Smooth muscle cell (in vitro differentiated cells): Measurements from ENCODE around the gene TSPAN32. TPM values are rescaled to one million over a fixed set of nuclear protein-coding genes. Genes with fewer than 3 reads are reported as not detected.

Experiments
- DNase-seq: peaks from one replicate; lab custom pipeline; 2025; ENCODE audit not compliant: unreplicated experiment; lab: John Stamatoyannopoulos, UW
- H2AFZ ChIP-seq: fragments of 200-600 bp; sonication (generic); 2 replicates; pipeline ENCODE4 v1.6.0; 2016; ENCODE audit warnings: antibody characterized with exemption, low read depth, mild to moderate bottlenecking
- H3F3A ChIP-seq: fragments of 200-600 bp; sonication (generic); 2 replicates; pipeline ENCODE4 v1.6.0; 2017; ENCODE audit warnings: antibody characterized with exemption, low read depth
- H3K27ac ChIP-seq: fragments of 200-600 bp; sonication (generic); 2 replicates; pipeline ENCODE4 v1.5.1; 2016; ENCODE audit warnings: low read depth, mild to moderate bottlenecking
- H3K27me3 ChIP-seq: fragments of 200-600 bp; sonication (generic); 2 replicates; pipeline ENCODE4 v1.6.1; 2016; ENCODE audit warnings: low read depth, mild to moderate bottlenecking
- H3K36me3 ChIP-seq: fragments of 200-600 bp; sonication (generic); 2 replicates; pipeline ENCODE4 v1.5.1; 2016; ENCODE audit warnings: low read depth
- H3K4me1 ChIP-seq: fragments of 200-600 bp; sonication (generic); 2 replicates; pipeline ENCODE4 v1.5.1; 2016; ENCODE audit warnings: low read depth
- H3K4me2 ChIP-seq: fragments of 200-600 bp; sonication (generic); 2 replicates; pipeline ENCODE4 v1.6.0; 2016; ENCODE audit warnings: mild to moderate bottlenecking
- H3K4me3 ChIP-seq: fragments of 200-600 bp; sonication (generic); 2 replicates; pipeline ENCODE4 v1.5.1; 2016; ENCODE audit warnings: mild to moderate bottlenecking
- H3K79me2 ChIP-seq: fragments of 200-600 bp; sonication (generic); 2 replicates; pipeline ENCODE4 v1.6.0; 2016; ENCODE audit warnings: low read depth, mild to moderate bottlenecking
- H3K9ac ChIP-seq: fragments of 200-600 bp; sonication (generic); 2 replicates; pipeline ENCODE4 v1.6.0; 2016; ENCODE audit warnings: low read depth
- H3K9me3 ChIP-seq: fragments of 200-600 bp; sonication (generic); replicated peaks from 2 replicates; pipeline ENCODE4 v1.5.1; 2016; ENCODE audit warnings: low read depth
- H4K20me1 ChIP-seq: fragments of 200-600 bp; sonication (generic); 2 replicates; pipeline ENCODE4 v1.6.0; 2016; ENCODE audit warnings: low read depth
- CTCF ChIP-seq: fragments of 200-600 bp; sonication (generic); IDR thresholded peaks from 2 replicates; pipeline ENCODE4 v1.5.1; 2017; ENCODE audit warnings: borderline replicate concordance, mild to moderate bottlenecking, antibody characterized with exemption; ENCODE audit not compliant: insufficient read depth, poor library complexity, severe bottlenecking
- WGBS: methylation state at CpG from one replicate; pipeline ENCODE4 v1.1.7; 2016; ENCODE audit warnings: low lambda C conversion rate; 5-methylcytosine and 5-hydroxymethylcytosine counted together
- polyA plus RNA-seq: library from polyadenylated mRNA; unstranded; fragments of >200 nt; fragmentation: Nextera tagmentation; extraction: Ambion mirVana; gene quantifications from 2 replicates; pipeline ENCODE4 v1.2.1, GENCODE V29; 2016
- total RNA-seq: library from RNA; depleted of rRNA; stranded (reverse); fragments of >200 nt; gene quantifications from 2 replicates; pipeline ENCODE4 v1.2.3, GENCODE V29; 2014

The TSPAN32 gene
- total and polyA plus RNA-seq, 2 experiments from 2014 or later, result not detected

GRCh38 chr11:2264366-2265053 lies 37.3 kb upstream of the TSPAN32 start:
- 91% methylated on average over 22 of the region's 22 CpGs for WGBS

GRCh38 chr11:2265396-2265795 lies 36.4 kb upstream of the TSPAN32 start:
- H3K9me3 ChIP-seq, result no peaks in the 10 kb centered on the region
- TF ChIP-seq CTCF, result no peak
- peaks cover 42% of the 10 kb centered on the region for H3K27me3 ChIP-seq
- no peaks in the 10 kb centered on the region for H3K36me3 ChIP-seq
- H3K4me2 ChIP-seq, result no peak overlapping the region
- H3K4me1 ChIP-seq, result peaks cover 4% of the 10 kb centered on the region
- no peak overlapping the region for H3K9ac ChIP-seq
- H2AFZ ChIP-seq, result no peak overlapping the region
- no peaks in the 10 kb centered on the region for H3F3A ChIP-seq
- H3K4me3 ChIP-seq, result no peak overlapping the region
- no peak overlapping the region for H3K27ac ChIP-seq
- no peaks in the 10 kb centered on the region for H4K20me1 ChIP-seq
- no peaks in the 10 kb centered on the region for H3K79me2 ChIP-seq
- 82% methylated on average over 2 of the region's 2 CpGs for WGBS
- no peak for DNase-seq

More at GRCh38 chr11:2264366-2265053, 37.3 kb upstream of the TSPAN32 start:
- DNase-seq, result no peak
- Histone ChIP-seq H3K9me3 (no peaks in the 10 kb centered on the region), H3F3A (no peaks in the 10 kb centered on the region), H3K27me3 (peaks cover 33% of the 10 kb centered on the region), H3K4me2 (no peak overlapping the region), H3K9ac (no peak overlapping the region), H3K79me2 (no peaks in the 10 kb centered on the region), H4K20me1 (no peaks in the 10 kb centered on the region), H2AFZ (no peak overlapping the region), H3K36me3 (no peaks in the 10 kb centered on the region), H3K4me1 (peaks cover 3% of the 10 kb centered on the region), H3K27ac (no peak overlapping the region), H3K4me3 (no peak overlapping the region)
- no peak for TF ChIP-seq CTCF

GRCh38 chr11:2265854-2266585 lies 35.8 kb upstream of the TSPAN32 start:
- Histone ChIP-seq H3K79me2 (no peaks in the 10 kb centered on the region), H3K9ac (no peak overlapping the region), H3K4me1 (peaks cover 4% of the 10 kb centered on the region), H3K27ac (no peak overlapping the region), H3K9me3 (no peaks in the 10 kb centered on the region), H3K27me3 (peaks cover 48% of the 10 kb centered on the region), H3K4me2 (no peak overlapping the region), H3K36me3 (no peaks in the 10 kb centered on the region), H2AFZ (no peak overlapping the region), H3F3A (no peaks in the 10 kb centered on the region), H3K4me3 (no peak overlapping the region), H4K20me1 (no peaks in the 10 kb centered on the region)
- DNase-seq, result no peak
- no peak for TF ChIP-seq CTCF
- 95% methylated on average over 24 of the region's 24 CpGs for WGBS
